ENCODE data around the gene L3MBTL4.

L3MBTL4 gene

DNA sequence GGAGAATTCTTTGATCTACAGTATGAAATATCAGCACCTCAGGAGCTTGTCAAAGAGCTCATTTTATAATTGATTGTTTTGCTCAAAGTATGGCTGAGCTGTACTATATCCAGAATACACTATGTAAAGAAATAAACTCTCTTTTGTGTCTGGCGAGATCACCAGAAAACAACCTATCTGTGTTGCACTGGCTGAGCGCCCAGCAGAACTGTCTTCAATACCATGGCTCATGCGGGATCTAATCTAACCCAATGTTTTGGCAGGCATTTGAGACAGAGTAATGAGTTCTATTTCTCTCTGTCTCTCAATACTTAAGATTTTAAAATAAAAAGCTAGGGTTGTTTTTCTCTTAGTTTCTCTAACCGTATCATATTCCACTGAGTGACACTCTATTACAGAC, 192.4 kb downstream of the L3MBTL4 start:
- H3K27ac ChIP-seq (ENCODE audit: low read length), result no peak overlapping the region
- no peak overlapping the region for H3K4me3 ChIP-seq (ENCODE audit: low read length)
- no peaks in the 10 kb centered on the region for H3K27me3 ChIP-seq (ENCODE audit: control insufficient read depth, insufficient read depth, low read length)
- DNase-seq (ENCODE audit: low read depth, low spot score), result no peak
- WGBS (ENCODE audit: insufficient coverage, insufficient read length), result no CpG with 5 or more reads among the region's 4 CpGs
- no peaks in the 10 kb centered on the region for H3K36me3 ChIP-seq (ENCODE audit: control insufficient read depth, insufficient read depth, low read length)
- H3K4me1 ChIP-seq (ENCODE audit: control insufficient read depth, insufficient read depth, low read length), result no peaks in the 10 kb centered on the region
- no peaks in the 10 kb centered on the region for H3K9me3 ChIP-seq (ENCODE audit: control insufficient read depth, insufficient read depth, low read length)

DNA sequence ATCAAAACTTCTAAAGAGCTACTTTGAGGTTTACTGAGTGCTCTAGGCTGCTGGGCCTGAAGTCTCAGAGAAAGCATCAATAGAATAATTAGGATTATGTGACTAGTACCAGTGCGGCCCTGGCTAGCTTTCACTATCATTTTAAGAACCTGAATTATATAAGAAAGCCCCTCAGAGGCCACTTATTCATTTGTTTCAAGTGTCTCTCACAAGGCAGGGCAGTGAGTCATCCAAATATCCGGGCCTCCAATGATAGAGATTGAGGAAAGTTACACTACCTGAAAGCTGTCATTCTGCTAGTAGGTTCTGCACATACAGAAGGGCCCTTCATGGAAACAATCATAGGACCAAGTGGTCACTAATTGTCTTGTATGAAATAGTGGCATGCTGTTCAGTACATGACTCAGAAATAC, 193.1 kb downstream of the L3MBTL4 start:
- no peaks in the 10 kb centered on the region for H3K27me3 ChIP-seq (ENCODE audit: control insufficient read depth, insufficient read depth, low read length)
- H3K4me3 ChIP-seq (ENCODE audit: low read length), result no peak overlapping the region
- no CpG with 5 or more reads among the region's 2 CpGs for WGBS (ENCODE audit: insufficient coverage, insufficient read length)
- H3K36me3 ChIP-seq (ENCODE audit: control insufficient read depth, insufficient read depth, low read length), result no peaks in the 10 kb centered on the region
- no peak overlapping the region for H3K27ac ChIP-seq (ENCODE audit: low read length)
- H3K4me1 ChIP-seq (ENCODE audit: control insufficient read depth, insufficient read depth, low read length), result no peaks in the 10 kb centered on the region
- H3K9me3 ChIP-seq (ENCODE audit: control insufficient read depth, insufficient read depth, low read length), result no peaks in the 10 kb centered on the region
- DNase-seq (ENCODE audit: low read depth, low spot score), result no peak

DNA sequence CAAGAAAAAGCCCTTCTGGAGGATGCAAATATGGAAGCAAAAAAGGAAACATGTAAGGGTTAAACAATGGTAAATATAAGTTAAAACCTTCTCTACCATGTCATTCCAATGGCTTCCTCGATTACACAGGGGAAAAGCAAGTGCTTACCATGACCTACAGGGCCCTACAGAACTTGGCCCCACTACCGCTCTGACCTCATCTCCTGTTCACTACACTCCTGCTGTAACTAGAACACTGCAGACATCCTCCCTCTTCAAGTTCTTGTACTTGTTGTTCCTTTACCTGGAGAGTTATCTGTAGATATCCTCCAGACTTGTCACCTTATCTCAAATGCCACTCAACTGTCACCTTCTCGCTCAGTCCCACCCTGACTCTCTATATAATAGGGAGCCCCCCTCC, 194.6 kb downstream of the L3MBTL4 start:
- H3K4me3 ChIP-seq (ENCODE audit: low read length), result no peak overlapping the region
- H3K27me3 ChIP-seq (ENCODE audit: control insufficient read depth, insufficient read depth, low read length), result no peaks in the 10 kb centered on the region
- no peak for DNase-seq (ENCODE audit: low read depth, low spot score)
- H3K4me1 ChIP-seq (ENCODE audit: control insufficient read depth, insufficient read depth, low read length), result no peaks in the 10 kb centered on the region
- H3K36me3 ChIP-seq (ENCODE audit: control insufficient read depth, insufficient read depth, low read length), result no peaks in the 10 kb centered on the region
- H3K9me3 ChIP-seq (ENCODE audit: control insufficient read depth, insufficient read depth, low read length), result no peaks in the 10 kb centered on the region
- no CpG with 5 or more reads among the region's 3 CpGs for WGBS (ENCODE audit: insufficient coverage, insufficient read length)
- no peak overlapping the region for H3K27ac ChIP-seq (ENCODE audit: low read length)

DNA sequence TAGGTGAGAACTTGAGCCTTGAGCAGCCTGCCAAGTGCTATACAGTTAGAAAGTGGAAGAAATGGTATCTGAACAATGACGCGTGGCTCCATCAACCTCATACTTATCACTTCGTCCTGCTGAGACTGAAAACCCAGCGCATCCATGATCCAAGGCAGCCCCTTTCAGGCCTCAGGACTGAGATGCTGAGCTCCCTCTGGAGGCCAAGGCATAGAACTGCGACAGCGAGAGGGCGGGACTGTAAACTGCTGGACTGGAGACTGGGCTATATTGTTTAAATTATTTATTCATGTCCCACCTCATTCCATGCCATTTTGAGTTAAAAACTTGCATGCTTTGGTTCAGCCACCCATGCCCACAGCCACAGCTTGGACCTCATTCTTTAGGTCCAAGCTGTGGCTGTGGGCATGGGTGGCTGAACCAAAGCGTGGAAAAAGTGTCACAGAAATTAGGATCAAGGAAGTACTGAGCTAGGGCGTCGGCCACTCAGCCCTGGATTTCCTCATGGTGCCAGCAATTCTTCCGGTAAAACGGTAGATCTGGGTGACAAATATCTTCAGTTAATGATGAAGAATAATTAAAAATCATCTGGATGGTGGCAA, 195.5 kb downstream of the L3MBTL4 start:
- Histone ChIP-seq H3K27me3 (ENCODE audit: control insufficient read depth, insufficient read depth, low read length) (no peaks in the 10 kb centered on the region), H3K4me1 (ENCODE audit: control insufficient read depth, insufficient read depth, low read length) (no peaks in the 10 kb centered on the region), H3K4me3 (ENCODE audit: low read length) (no peak overlapping the region), H3K9me3 (ENCODE audit: control insufficient read depth, insufficient read depth, low read length) (no peaks in the 10 kb centered on the region), H3K27ac (ENCODE audit: low read length) (no peak overlapping the region), H3K36me3 (ENCODE audit: control insufficient read depth, insufficient read depth, low read length) (no peaks in the 10 kb centered on the region)
- no CpG with 5 or more reads among the region's 12 CpGs for WGBS (ENCODE audit: insufficient coverage, insufficient read length)
- peak; percentile 52 for DNase-seq (ENCODE audit: low read depth, low spot score)

DNA sequence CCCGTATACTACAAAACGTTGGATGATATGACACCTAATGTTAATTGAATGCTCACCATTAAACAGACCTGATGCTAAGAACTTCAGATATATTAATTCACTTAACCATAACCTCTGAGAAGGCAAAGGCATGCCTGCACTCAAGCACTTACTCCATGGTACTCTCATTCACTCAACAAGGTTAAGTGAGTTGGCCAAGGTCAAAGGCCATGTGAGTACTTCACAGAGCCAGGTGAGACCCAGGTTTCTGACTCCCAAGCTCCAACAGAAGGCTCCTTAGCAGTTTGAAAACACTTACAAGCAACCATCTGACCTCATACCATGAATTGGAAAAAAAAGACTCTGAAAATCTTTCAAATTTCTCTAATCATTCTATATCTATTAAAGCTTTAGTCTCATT, 198.8 kb downstream of the L3MBTL4 start:
- H3K36me3 ChIP-seq (ENCODE audit: control insufficient read depth, insufficient read depth, low read length), result no peaks in the 10 kb centered on the region
- H3K4me3 ChIP-seq (ENCODE audit: low read length), result no peak overlapping the region
- no CpG with 5 or more reads among the region's 2 CpGs for WGBS (ENCODE audit: insufficient coverage, insufficient read length)
- DNase-seq (ENCODE audit: low read depth, low spot score), result no peak
- H3K27ac ChIP-seq (ENCODE audit: low read length), result no peak overlapping the region
- H3K4me1 ChIP-seq (ENCODE audit: control insufficient read depth, insufficient read depth, low read length), result no peaks in the 10 kb centered on the region
- H3K9me3 ChIP-seq (ENCODE audit: control insufficient read depth, insufficient read depth, low read length), result no peaks in the 10 kb centered on the region
- H3K27me3 ChIP-seq (ENCODE audit: control insufficient read depth, insufficient read depth, low read length), result no peaks in the 10 kb centered on the region

DNA sequence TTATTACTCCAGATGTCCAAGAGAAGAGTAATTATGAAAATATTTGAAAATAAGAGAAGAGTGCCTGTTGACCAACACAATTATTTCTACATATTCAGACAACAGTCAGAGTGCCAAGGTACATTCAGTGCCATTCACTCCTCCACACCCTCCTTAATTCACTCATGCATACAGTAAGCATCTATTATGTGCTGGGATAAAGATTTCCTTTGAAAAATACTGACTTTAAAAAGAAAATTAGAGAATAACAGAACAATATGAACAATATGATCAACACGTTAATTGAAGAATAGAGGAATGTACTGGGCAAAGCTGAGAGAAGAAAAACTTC, 203.6 kb downstream of the L3MBTL4 start:
- no CpG with 5 or more reads among the region's 1 CpG for WGBS (ENCODE audit: insufficient coverage, insufficient read length)

DNA sequence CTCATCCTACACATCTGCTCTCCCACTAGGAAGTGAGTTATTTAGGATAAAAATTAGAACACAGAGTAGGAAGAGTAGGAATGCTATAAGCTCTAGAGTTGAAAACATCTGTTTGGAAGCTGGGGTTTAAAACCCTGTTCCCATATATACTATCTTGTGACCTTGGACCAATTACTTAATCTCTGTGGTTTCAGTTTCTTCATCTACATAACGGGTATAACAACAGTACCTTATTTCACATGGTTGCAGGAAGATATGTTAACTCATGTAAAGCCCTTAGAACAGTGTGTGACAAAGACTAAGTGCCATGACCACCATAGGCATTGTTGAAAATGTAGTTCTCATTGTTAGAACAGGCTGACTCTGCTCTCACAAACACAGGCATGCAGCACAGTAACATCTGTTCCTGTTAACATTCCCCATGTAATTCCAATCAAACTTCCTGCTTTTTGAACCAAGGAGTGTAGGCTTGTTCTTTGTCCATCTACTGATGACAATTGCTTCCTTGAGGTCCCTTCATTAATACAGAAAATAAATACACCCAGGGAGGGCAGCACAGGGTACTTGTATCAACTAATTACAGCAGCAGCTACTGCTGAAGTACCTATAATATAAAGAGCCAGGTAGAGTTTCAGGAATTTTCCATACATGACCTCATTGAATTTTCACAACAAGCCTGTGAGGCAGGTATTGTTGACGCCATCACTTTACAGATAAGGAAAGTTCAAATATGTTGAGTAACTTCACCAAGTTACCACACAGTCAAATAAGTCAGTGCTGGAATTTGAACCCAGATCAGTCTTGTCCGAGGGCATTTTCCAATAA, 204.2 kb downstream of the L3MBTL4 start:
- no peak for DNase-seq (ENCODE audit: low read depth, low spot score)
- H3K9me3 ChIP-seq (ENCODE audit: control insufficient read depth, insufficient read depth, low read length), result no peaks in the 10 kb centered on the region
- no peak overlapping the region for H3K4me3 ChIP-seq (ENCODE audit: low read length)
- no peaks in the 10 kb centered on the region for H3K27me3 ChIP-seq (ENCODE audit: control insufficient read depth, insufficient read depth, low read length)
- H3K4me1 ChIP-seq (ENCODE audit: control insufficient read depth, insufficient read depth, low read length), result no peaks in the 10 kb centered on the region
- no peak overlapping the region for H3K27ac ChIP-seq (ENCODE audit: low read length)
- H3K36me3 ChIP-seq (ENCODE audit: control insufficient read depth, insufficient read depth, low read length), result no peaks in the 10 kb centered on the region
- WGBS (ENCODE audit: insufficient coverage, insufficient read length), result no CpG with 5 or more reads among the region's 3 CpGs

More for the DNA sequence above, 203.6 kb downstream of the L3MBTL4 start:
- Histone ChIP-seq H3K4me1 (ENCODE audit: control insufficient read depth, insufficient read depth, low read length) (no peaks in the 10 kb centered on the region), H3K4me3 (ENCODE audit: low read length) (no peak overlapping the region), H3K9me3 (ENCODE audit: control insufficient read depth, insufficient read depth, low read length) (no peaks in the 10 kb centered on the region), H3K36me3 (ENCODE audit: control insufficient read depth, insufficient read depth, low read length) (no peaks in the 10 kb centered on the region), H3K27me3 (ENCODE audit: control insufficient read depth, insufficient read depth, low read length) (no peaks in the 10 kb centered on the region), H3K27ac (ENCODE audit: low read length) (no peak overlapping the region)
- no peak for DNase-seq (ENCODE audit: low read depth, low spot score)

DNA sequence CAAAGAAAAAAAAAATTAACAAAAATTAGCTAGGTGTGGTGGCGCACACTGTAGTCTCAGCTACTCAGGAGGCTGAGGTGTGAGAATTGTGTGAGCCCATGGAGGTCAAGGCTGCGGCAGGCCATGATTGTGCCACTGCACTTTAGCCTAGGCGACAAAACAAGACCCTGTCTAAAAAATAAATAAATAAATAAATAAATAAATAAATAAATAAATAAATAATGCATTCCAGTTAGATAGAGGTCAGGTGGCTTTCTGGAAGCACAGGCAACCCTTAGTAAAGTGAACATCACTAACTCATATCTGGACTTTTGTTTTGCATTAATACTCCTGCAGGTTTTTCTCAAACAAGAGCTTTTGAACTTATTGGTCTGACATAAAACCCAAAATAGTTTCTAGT, 206.8 kb downstream of the L3MBTL4 start:
- H3K4me1 ChIP-seq (ENCODE audit: control insufficient read depth, insufficient read depth, low read length), result no peaks in the 10 kb centered on the region
- DNase-seq (ENCODE audit: low read depth, low spot score), result no peak
- no peak overlapping the region for H3K27ac ChIP-seq (ENCODE audit: low read length)
- no peaks in the 10 kb centered on the region for H3K9me3 ChIP-seq (ENCODE audit: control insufficient read depth, insufficient read depth, low read length)
- H3K36me3 ChIP-seq (ENCODE audit: control insufficient read depth, insufficient read depth, low read length), result no peaks in the 10 kb centered on the region
- H3K27me3 ChIP-seq (ENCODE audit: control insufficient read depth, insufficient read depth, low read length), result no peaks in the 10 kb centered on the region
- no peak overlapping the region for H3K4me3 ChIP-seq (ENCODE audit: low read length)
- no CpG with 5 or more reads among the region's 3 CpGs for WGBS (ENCODE audit: insufficient coverage, insufficient read length)

DNA sequence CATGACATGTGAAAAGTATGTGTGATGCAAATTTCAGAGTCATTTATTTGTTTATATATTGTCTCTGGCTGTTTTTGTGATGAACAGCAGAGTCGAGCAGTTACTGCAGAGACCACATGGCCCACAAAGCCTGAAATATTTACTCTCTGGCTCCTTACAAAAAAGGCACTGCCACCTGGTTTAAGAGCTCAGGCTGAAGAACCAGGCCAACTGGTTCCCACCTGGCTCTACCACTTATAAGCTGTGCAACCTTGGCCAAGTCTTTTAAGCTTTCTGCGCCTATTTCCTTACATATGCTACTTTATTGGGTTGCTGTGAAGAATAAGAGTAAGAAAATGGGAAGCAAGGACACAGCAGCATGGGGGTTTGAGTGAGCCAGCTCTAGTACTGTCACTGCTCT, 207.6 kb downstream of the L3MBTL4 start:
- Histone ChIP-seq H3K36me3 (ENCODE audit: control insufficient read depth, insufficient read depth, low read length) (no peaks in the 10 kb centered on the region), H3K4me3 (ENCODE audit: low read length) (no peak overlapping the region), H3K4me1 (ENCODE audit: control insufficient read depth, insufficient read depth, low read length) (no peaks in the 10 kb centered on the region), H3K9me3 (ENCODE audit: control insufficient read depth, insufficient read depth, low read length) (no peaks in the 10 kb centered on the region), H3K27ac (ENCODE audit: low read length) (no peak overlapping the region), H3K27me3 (ENCODE audit: control insufficient read depth, insufficient read depth, low read length) (no peaks in the 10 kb centered on the region)
- no CpG with 5 or more reads among the region's 2 CpGs for WGBS (ENCODE audit: insufficient coverage, insufficient read length)
- DNase-seq (ENCODE audit: low read depth, low spot score), result no peak

DNA sequence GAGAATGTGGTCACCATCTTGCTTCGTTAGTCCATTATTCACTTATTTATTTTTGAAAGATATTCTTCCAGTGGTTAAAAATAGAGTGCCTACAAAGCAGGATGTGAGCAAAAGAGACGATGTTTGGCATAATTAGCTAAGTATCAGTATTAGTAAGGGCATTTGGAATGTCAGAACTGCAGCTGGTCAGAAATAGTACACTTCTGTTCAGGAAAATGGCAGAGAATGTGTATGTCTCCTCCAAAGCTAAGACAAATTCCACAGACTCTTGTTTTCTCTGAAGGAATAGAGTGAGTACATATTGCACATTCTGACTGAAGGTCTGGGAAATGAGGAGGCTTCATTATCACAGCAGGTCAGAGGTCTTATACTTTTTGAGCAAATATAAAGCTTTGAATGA, 209.0 kb downstream of the L3MBTL4 start:
- no peaks in the 10 kb centered on the region for H3K27me3 ChIP-seq (ENCODE audit: control insufficient read depth, insufficient read depth, low read length)
- WGBS (ENCODE audit: insufficient coverage, insufficient read length), result no CpG with 5 or more reads among the region's 2 CpGs
- DNase-seq (ENCODE audit: low read depth, low spot score), result no peak
- no peaks in the 10 kb centered on the region for H3K36me3 ChIP-seq (ENCODE audit: control insufficient read depth, insufficient read depth, low read length)
- H3K4me1 ChIP-seq (ENCODE audit: control insufficient read depth, insufficient read depth, low read length), result no peaks in the 10 kb centered on the region
- no peak overlapping the region for H3K27ac ChIP-seq (ENCODE audit: low read length)
- no peak overlapping the region for H3K4me3 ChIP-seq (ENCODE audit: low read length)
- no peaks in the 10 kb centered on the region for H3K9me3 ChIP-seq (ENCODE audit: control insufficient read depth, insufficient read depth, low read length)

DNA sequence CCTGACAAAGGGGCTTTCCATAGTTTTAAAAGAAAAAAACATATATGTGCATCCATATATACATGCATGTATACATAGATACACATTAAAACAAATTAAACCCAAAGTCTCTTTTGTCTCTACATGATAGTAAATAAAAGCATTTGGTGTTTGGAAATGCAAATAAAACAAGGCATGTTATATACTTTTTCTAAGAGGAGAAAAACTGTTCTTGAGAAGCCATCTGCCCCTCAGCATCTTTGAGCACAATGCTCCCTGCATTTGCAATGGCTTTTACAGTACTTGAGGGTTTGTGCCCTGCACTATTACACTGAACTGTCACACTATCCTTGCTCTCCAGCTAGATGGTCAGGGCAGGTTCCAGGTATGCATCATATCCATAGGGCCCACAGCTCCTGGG, 210.2 kb downstream of the L3MBTL4 start:
- H3K27me3 ChIP-seq (ENCODE audit: control insufficient read depth, insufficient read depth, low read length), result no peaks in the 10 kb centered on the region
- no peaks in the 10 kb centered on the region for H3K4me1 ChIP-seq (ENCODE audit: control insufficient read depth, insufficient read depth, low read length)
- no peaks in the 10 kb centered on the region for H3K9me3 ChIP-seq (ENCODE audit: control insufficient read depth, insufficient read depth, low read length)
- no peaks in the 10 kb centered on the region for H3K36me3 ChIP-seq (ENCODE audit: control insufficient read depth, insufficient read depth, low read length)
- DNase-seq (ENCODE audit: low read depth, low spot score), result no peak
- no peak overlapping the region for H3K27ac ChIP-seq (ENCODE audit: low read length)
- H3K4me3 ChIP-seq (ENCODE audit: low read length), result no peak overlapping the region

Data from iPS DF 6.9 (cell line).